GM12875 (cell line): Measurements from ENCODE around the gene NDUFA3.

ENCODE experiments used
- H3K4me3 ChIP-seq: one replicate; pipeline ENCODE4 v1.5.1; 2011; ENCODE audit warnings: low read depth, low read length, control low read depth
- CTCF ChIP-seq: IDR thresholded peaks from 2 replicates; pipeline ENCODE4 v1.5.1; 2011; ENCODE audit warnings: low read depth, mild to moderate bottlenecking, control low read depth, inconsistent platforms, low read length, moderate library complexity, borderline replicate concordance; ENCODE audit not compliant: insufficient read depth

Gene NDUFA3

GRCh38 chr19:54133312-54133956, 30.8 kb downstream of the NDUFA3 start:
- no peak for TF ChIP-seq CTCF
- no peak overlapping the region for H3K4me3 ChIP-seq

GRCh38 chr19:54133957-54134590, 31.4 kb downstream of the NDUFA3 start:
- H3K4me3 ChIP-seq: no peak overlapping the region
- TF ChIP-seq CTCF: no peak

- TF ChIP-seq CTCF: no peak
- peak overlapping the region; percentile 41 for H3K4me3 ChIP-seq
Measured at GRCh38 chr19:54136086-54136863, 33.6 kb downstream of the NDUFA3 start.

GRCh38 chr19:54136864-54137698, 34.4 kb downstream of the NDUFA3 start:
- H3K4me3 ChIP-seq: peak overlapping the region; percentile 89
- no peak for TF ChIP-seq CTCF

GRCh38 chr19:54137699-54138488, 35.2 kb downstream of the NDUFA3 start, which contains the start of gene CNOT3:
Gene CNOT3, plus strand, starts transcription at chr19:54137762. Its CDS starts 5,217 bp downstream, at chr19:54142979.
- H3K4me3 ChIP-seq: peak within 1 kb of the TSS; percentile 89
- no peak for TF ChIP-seq CTCF

- TF ChIP-seq CTCF: no peak
- H3K4me3 ChIP-seq: peak overlapping the region; percentile 89
Measured at GRCh38 chr19:54138489-54139256, 36.0 kb downstream of the NDUFA3 start.
